ENCODE results near the gene ZNF738.

ZNF738 gene

DNA sequence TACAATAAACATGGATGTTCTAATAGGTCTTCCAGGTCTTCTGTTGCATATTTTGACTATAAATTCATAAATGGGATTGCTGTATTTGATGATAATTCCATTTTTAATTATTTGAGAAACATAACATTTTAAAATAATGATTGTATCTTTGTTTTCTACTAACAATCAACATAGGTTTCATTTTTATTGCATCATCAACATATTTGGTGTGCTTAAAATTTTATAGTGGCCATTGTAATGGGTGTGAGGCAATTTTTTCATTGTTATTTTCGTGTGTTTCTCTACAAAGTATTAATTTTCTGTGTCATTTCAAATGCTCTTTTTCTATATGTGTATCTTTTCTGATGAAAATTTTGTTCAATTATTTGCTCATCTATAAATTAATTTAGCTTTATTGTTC lies 51.4 kb downstream of the ZNF738 start:
- no peak for FAIRE-seq
- DNase-seq (ENCODE audit: insufficient read length, low spot score): no peak

DNA sequence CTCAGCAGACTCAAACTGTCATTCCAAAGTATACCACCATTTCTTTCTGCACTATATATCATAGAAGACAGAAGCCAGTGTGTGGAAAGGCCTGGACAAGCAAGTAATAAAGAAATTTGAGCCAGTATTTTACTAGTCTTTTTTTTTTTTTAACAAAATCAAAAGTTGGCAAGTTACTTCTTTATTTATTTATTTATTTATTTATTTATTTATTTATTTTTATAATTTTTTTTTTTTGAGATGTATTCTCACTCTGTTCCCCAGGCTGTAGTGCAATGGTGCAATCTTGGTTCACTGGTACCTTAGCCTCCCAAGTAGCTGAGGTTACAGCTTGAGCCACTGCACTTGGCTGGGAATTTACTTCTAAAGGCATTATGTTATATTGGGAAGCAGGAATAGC lies 63.4 kb downstream of the ZNF738 start:
- FAIRE-seq: no peak
- DNase-seq (ENCODE audit: insufficient read length, low spot score): no peak

DNA sequence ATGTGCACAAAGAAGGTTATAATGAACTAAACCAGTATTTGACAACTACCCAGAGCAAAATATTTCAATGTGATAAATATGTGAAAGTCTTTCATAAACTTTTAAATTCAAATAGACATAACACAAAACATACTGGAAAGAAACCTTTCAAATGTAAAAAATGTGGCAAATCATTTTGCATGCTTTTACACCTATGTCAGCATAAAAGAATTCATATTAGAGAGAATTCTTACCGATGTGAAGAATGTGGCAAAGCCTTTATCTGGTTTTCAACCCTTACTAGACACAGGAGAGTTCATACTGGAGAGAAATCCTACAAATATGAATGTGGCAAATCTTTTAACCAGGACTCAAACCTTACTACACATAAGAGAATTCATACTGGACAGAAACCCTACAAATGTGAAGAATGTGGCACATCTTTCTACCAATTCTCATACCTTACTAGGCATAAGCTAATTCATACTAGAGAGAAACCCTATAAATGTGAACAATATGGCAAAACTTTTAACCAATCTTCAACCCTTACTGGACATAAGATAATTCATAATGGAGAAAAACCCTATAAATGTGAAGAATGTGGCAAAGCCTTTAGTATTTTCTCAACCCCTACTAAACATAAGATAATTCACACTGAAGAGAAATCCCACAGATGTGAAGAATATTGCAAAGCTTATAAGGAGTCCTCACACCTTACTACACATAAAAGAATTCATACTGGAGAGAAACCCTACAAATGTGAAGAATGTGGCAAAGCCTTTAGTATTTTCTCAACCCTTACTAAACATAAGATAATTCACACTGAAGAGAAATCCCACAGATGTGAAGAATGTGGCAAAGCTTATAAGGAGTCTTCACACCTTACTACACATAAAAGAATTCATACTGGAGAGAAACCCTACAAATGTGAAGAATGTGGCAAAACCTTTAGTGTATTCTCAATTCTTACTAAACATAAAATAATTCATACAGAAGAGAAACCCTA lies 64.5 kb downstream of the ZNF738 start:
- FAIRE-seq: no peak
- no peak for DNase-seq (ENCODE audit: insufficient read length, low spot score)
